ENCODE data around the gene PRR33.
"Not testable (repeated sequence)": the region's sequence is repeated elsewhere in the genome, so short reads cannot be mapped to it uniquely, and the experiment has no call there.

PRR33 gene

GRCh38 chr11:1889941-1890855 is 1.5 kb downstream of the PRR33 start:
- DNase-seq (ENCODE audit: low read depth in 2 of 3, low spot score in 1 of 3), result peak in 1 of 3 donors; percentile 15

- peak; percentile 48 to 50 (median 50) for DNase-seq (ENCODE audit: low read depth in 2 of 3, low spot score in 1 of 3)
These were observed 2.3 kb downstream of the PRR33 start for GRCh38 chr11:1889224-1889930.

DNA sequence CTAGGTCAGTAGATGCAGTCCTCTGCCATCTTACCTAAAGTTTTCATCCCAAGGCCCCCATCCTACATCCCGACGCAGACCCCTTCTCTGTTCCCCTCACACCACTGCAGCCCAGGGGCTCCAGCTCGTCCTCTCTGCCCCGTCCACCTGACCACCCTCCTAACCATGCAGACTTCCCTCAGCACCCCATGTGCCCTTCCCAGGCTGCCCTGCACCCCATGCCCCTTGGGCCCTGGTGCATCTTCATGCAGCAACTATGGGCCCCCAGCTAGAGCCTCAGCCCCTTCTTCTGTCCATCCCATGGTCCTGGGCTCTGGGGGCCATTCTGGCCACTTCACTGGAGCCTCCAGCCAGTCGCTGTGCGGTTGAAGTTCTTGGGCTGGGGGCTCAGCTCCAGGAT is 2.9 kb downstream of the PRR33 start:
- DNase-seq (ENCODE audit: low read depth in 2 of 3, low spot score in 1 of 3), result no peak

- no peak for DNase-seq (ENCODE audit: low read depth in 2 of 3, low spot score in 1 of 3)
These were observed 3.3 kb downstream of the PRR33 start for GRCh38 chr11:1888347-1888753.

- DNase-seq (ENCODE audit: low read depth in 2 of 3, low spot score in 1 of 3), result no peak
These were observed 4.0 kb downstream of the PRR33 start for GRCh38 chr11:1887451-1888346.

DNA sequence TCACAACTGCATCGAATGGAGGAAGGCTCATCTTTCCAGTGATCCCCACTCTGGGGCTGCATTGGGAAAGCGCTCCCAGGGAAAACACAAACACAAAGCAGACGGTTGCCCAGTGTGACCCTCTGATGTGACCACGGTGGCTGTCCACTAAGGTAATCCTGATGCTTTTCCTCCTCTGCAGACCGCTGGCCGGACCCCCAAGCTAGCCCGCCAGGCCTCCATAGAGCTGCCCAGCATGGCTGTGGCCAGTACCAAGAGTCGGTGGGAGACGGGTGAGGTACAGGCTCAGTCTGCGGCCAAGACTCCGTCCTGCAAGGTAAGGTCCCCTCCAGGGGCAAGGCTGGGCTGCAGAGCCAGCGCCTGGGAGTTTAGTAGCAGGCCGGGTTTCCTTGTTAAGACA is 5.1 kb downstream of the PRR33 start:
- DNase-seq (ENCODE audit: low read depth in 2 of 3, low spot score in 1 of 3), result not testable (repeated sequence)

- no peak for DNase-seq (ENCODE audit: low read depth in 2 of 3, low spot score in 1 of 3)
These were observed 7.4 kb downstream of the PRR33 start for GRCh38 chr11:1884303-1884700.

DNA sequence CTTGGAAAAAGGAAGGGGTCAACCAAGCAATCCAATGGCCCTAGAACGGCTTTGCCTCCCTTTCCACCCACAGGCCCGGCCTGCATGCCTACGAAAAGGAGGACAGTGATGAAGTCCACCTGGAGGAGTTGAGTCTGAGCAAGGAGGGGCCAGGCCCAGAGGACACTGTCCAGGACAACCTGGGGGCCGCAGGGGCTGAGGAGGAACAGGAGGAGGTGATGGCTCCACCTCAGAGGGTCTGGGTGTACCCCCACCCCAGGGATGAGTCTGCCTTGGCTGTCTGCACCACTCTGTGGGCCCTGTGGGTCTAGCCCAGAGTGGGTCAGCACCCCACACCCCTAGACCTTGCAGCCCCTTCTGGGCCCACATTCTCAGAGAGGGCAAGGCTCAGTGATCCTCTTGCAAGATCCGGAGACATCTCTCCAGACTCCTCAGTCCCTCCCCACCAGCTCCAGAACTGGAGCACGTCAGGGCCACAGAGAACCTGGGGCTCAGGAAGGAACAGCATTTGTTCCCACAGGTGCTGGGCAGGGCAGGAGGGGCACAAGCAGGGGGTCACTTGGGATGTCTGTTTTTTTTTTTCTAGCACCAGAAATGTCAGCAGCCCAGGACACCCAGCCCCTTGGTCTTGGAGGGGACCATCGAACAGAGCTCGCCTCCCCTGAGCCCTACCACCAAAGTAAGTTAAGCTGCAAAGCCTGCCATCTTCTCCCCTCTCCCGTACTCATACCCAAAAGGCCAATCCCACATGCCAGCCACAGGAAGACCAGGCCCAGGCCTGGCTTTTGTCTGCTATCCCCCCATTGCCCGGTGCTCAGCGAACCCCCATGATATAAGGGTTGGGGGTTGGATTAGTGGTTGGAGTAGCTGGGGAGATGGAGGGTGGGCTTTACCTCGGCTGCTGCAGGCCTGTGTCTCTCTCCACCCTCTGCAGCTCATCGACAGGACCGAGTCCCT is 8.1 kb downstream of the PRR33 start:
- DNase-seq (ENCODE audit: low read depth in 2 of 3, low spot score in 1 of 3), result no peak

- DNase-seq (ENCODE audit: low read depth in 2 of 3, low spot score in 1 of 3), result peak; percentile 47 to 74 (median 62)
These were observed 9.1 kb downstream of the PRR33 start for GRCh38 chr11:1882265-1883238.

DNA sequence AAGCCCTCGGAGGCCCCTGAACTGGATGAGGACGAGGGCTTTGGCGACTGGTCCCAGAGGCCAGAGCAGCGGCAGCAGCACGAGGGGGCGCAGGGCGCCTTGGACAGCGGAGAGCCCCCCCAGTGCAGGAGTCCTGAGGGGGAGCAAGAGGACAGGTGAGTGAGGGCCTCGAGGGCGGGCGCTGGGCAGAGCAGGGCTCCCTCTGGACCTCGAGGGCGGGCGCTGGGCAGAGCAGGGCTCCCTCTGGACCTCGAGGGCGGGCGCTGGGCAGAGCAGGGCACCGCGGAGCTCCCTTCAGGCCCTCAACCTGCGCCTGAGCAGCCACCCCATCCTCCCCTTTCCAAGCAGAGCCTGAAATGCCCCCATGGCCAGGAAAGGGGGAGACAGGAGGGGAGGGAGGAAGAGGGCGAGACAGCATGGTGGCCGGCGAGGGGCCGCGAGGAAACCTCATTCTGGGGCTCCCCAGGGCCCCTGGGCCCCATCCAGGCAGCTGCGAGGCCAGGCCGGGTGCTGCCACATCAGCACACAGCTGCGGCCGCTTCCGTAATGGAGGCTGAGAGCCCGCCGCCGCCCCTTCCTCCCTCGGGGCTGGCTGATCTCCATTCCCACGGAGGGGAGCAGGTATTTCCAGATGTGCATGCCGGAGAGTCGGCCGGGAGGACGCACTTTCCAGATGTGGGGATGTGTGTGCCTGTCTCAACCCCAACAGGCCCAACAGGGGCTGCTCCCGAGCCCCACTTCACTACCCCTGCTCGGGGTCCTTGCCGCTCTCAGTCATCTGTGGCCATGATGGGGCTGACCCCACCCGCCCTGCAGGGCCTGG is 10.0 kb downstream of the PRR33 start:
- DNase-seq (ENCODE audit: low read depth in 2 of 3, low spot score in 1 of 3), result no peak

GRCh38 chr11:1880746-1881441 is 10.8 kb downstream of the PRR33 start:
- no peak for DNase-seq (ENCODE audit: low read depth in 2 of 3, low spot score in 1 of 3)

GRCh38 chr11:1879941-1880720 is 11.6 kb downstream of the PRR33 start:
- DNase-seq (ENCODE audit: low read depth in 2 of 3, low spot score in 1 of 3), result no peak

- no peak for DNase-seq (ENCODE audit: low read depth in 2 of 3, low spot score in 1 of 3)
These were observed 12.3 kb downstream of the PRR33 start for GRCh38 chr11:1879342-1879940.

GRCh38 chr11:1878137-1879031 is 13.3 kb downstream of the PRR33 start:
- DNase-seq (ENCODE audit: low read depth in 2 of 3, low spot score in 1 of 3), result no peak

Measured in stimulated activated CD4-positive, alpha-beta T cell treated with anti-CD3 and anti-CD28 coated beads, Interleukin-12 subunit alpha, Interleukin-12 subunit beta, amount 100 ng/mL, for 48 hours (primary cell).